DLD1 (cell line): ENCODE measurements around the gene NNMT.
"Not testable (repeated sequence)": the region's sequence is repeated elsewhere in the genome, so short reads cannot be mapped to it uniquely, and the experiment has no call there.

Experiments used
- in situ Hi-C: cut with HindIII; loops from 2 replicates; pipeline ENCODE4 v1.10.0; 2017; ENCODE audit warnings: low sequenced_read_pairs

NNMT gene

DNA sequence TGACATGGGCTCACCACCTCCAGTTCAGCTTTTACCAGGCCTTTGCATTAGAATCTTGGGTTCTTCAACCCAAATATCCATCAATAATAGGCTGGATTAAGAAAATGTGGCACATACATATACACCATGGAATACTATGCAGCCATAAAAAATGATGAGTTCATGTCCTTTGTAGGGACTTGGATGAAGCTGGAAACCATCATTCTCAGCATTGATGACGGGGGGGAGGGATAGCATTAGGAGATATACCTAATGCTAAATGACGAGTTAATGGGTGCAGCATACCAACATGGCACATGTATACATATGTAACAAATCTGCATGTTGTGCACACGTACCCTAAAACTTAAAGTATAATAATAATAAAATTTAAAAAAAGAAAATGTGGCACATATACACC is 45.5 kb downstream of the NNMT start:
- in situ Hi-C loops = not testable (repeated sequence)

DNA sequence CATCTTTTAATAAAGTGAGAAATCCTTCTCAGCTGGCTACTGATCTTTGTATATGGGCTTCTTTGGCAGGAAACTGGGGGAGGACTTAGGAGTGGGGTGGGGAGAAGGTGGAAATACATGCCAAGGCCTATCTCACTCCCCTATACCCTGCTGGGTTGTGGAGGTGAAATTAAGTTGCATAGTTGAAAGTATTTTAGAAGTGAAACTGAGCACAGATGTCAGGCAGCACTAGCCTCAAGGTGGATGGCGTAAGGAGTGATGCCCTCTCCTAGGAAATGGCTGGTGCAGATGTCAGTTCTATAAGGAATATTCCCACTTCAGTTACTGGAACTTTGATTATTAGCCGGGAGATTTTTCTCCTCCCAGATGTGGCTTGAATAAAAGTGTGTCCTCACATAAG is 46.3 kb downstream of the NNMT start:
- in situ Hi-C loops = no loop called here

DNA sequence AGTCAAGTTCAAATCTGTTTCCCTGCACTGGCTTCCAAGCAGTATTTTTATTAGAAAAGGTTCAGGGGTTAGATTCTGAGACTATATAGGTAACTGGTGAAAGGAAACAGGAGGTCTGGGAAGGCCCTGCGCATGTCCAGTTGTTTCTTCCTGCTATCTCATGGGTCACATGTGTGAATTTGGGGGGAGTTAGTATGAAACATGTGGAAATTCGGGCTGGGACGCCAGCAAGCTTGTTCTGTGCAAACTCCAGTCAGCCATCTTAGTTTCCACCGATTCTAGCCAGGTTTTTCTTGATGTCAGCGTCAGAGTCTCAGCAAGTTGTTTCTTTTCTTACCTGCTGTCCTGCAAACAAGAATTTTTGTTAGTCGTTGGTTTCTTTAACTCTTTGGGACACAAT is 46.8 kb downstream of the NNMT start:
- in situ Hi-C loops = no loop called here

DNA sequence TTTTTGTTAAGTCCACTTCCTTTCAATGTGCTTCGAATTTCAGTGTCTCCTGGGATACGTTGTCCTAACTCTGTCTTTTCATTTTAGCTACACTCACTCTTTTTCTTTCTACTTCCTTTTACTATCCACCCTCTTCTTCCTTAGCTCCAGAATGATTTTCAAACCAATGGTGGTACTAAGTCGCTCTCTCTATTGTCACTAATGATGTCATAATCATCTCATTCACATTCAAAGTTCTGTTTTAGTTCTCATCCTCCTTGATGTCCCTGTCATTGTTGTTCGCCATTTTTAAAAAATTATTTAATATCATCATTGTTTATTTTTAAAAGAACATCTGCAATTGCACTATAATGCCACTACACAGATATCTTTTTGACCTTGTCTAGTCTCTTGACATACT is 47.3 kb downstream of the NNMT start:
- in situ Hi-C loops = no loop called here

DNA sequence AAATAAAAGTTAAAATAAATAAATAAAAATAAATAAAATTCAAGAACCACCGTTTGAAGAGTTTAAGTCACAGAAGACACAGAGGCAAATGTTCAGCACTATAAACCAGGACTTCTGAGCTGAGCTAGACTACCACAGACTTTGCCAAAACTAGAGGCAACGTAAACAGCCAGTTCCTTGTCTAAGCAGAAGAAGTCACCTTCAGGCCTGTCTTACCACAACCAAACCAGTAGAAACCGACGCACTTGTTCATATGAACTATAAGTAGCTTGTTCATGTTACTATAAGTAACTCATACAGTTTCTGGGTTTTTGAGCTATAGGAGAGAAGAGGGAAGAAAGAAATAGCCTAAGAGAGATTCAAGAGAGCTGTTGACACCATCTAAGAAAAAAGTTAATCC is 48.3 kb downstream of the NNMT start:
- in situ Hi-C loops = no loop called here

GRCh38 chr11:114345575-114346222 is 49.5 kb downstream of the NNMT start:
- in situ Hi-C loops = no loop called here

DNA sequence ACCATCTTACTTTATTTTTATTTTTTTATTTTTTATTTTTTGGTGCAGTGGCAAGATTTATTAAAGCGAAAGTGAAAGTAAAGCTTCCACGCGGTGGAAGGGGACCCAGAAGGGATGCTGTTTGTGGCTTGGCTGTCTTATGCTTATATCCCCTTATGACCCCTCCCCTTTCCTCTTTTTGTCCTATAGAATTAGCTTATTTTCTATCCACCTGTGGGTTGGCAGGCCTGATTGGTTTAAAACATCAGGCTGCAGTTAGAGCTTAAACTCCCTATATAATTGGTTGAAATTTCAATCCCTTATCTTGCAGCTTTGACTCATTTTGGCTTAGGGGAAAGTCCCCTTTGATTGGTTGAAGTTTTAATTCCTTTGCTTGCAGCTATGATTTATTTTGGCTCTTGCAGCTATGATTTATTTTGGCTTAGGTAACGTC is 50.5 kb downstream of the NNMT start:
- in situ Hi-C loops = no loop called here

- in situ Hi-C loops = no loop called here
Measured at GRCh38 chr11:114348200-114349191, 52.3 kb downstream of the NNMT start.

DNA sequence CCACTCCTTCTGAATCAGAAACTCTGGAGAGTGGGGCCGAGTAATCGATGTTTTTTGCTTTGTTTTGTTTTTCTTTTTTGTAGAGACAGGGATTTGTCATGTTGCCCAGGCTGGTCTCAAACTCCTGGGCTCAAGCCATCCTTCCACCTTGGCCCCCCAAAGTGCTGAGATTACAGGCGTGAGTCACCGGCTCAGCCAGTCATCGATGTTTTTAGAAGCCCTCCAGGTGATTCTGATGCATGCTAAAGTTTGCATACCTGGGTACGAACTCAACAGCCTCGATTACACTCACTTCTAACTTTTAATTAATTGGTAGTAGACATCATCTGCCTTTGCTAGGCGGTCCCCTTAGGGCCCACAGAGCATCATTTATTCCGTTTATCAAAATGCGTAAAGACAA is 53.8 kb downstream of the NNMT start:
- in situ Hi-C loops = no loop called here

DNA sequence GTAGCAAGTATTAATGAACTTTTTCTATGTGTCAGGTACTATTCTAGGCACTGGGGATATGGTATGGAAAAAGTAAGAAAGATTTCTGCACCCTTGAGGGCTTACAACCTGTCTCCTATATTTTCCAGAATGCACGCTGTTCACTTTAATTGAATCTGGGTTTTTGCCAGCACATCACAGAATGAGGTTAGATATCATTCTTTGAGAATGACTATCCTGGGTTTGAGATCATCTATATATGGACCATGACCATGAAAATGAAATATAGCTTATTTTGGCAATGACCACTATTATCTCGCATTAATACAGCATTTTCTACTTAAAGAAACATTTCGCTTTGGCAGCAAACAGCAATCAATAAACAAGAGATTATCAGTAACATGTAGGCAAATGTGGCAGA is 57.2 kb downstream of the NNMT start:
- in situ Hi-C loops = no loop called here

DNA sequence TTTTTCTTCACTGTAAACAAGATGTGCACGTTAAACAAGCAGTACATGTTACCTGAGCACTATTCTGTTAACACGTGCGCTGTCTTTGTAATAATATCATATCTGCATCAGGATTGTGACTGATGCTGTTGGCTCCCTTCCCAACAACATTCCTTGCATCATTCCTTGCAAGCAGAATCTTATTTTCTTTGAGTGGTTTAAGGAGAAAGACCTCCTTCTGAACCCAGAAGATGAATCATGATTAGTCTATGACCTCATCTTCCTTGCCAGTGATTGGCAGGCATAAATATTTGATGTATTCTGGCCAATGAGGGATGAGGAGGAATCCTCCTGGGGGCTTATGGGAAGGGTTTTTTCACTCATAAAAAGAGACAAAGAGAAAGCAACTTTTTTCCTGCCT is 57.9 kb downstream of the NNMT start:
- in situ Hi-C loops = no loop called here

DNA sequence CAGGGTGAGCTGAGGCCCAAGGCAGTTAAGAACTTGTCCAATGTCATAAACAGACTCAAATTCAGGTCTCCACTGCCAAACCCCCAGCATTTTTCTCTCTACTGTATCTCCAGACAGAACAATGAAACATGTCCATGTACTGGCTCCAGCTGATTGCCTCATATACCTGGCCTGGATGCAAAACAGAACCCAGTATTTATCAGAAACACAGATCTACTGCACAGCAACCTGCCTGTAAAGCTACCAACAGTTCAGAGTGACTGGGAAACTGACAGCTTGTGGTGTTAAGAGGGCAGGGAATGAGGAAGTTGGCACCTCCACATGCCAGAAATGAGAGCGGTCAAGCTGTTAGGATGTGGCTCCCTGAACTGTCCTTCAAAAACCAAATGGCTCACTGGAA is 62.5 kb downstream of the NNMT start:
- in situ Hi-C loops = no loop called here

DNA sequence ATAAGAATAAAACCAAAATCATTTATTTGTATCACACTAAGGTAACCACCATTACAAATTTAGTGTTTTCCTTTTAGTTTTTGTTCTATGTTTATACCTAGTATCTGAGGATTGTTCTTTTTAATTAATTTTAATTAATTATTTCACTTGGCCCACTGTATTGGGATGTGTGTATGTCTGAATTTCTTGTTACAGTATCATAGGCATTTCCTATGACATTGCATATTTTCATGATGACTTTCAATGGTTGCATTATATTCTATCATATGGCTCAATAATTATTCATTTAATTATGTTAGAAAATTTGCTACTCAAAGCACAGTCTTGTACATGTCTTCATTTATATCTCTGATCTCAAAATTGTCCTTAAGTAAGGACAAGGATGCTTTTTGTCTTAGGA is 63.1 kb downstream of the NNMT start:
- in situ Hi-C loops = no loop called here

- in situ Hi-C loops = no loop called here
Measured at GRCh38 chr11:114362326-114362725, 66.1 kb downstream of the NNMT start.

DNA sequence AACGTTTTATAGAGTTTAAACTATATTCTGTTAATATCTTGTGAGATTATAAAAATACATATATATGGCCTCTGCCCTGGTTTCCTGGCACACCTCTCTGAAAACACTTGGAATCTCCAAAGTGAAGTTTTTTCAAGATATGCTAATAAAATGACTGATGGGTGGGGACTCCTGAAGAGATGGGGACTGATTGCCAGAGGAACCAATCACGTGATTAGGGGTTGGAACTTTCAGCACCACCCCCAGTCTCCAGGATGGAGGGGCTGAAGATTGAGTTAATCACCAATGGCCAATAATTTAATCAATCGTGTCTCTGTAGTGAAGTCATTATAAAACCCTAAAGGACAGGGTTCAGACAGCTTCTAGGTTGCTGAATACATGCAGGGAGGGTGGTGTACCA is 66.8 kb downstream of the NNMT start:
- in situ Hi-C loops = no loop called here
